Adrenal gland (tissue), 5 donors: ENCODE measurements around the gene TIMM8A.

ENCODE experiments used
- CTCF ChIP-seq, 6 experiments: fragments of 450-650 bp in 4 of 6; fragments of 200-600 bp in 2 of 6; sonication (generic) in 1 of 6; IDR thresholded peaks; 1 replicate in 5 of 6; 2 replicates in 1 of 6; pipeline versions ENCODE4 v1.5.1 to v1.8.0; 2016 to 2021; ENCODE audit warnings: antibody characterized with exemption in 6 of 6, mild to moderate bottlenecking in 2 of 6, moderate library complexity in 1 of 6
- POLR2A ChIP-seq, 2 donors: fragments of 450-650 bp; IDR thresholded peaks; one replicate each; pipeline ENCODE4 v1.6.1; 2017; ENCODE audit warnings: antibody characterized with exemption in 2 of 2, mild to moderate bottlenecking in 2 of 2, moderate library complexity in 1 of 2
- donor health status: DM: no; HTN: no; CAD: no.

DNA sequence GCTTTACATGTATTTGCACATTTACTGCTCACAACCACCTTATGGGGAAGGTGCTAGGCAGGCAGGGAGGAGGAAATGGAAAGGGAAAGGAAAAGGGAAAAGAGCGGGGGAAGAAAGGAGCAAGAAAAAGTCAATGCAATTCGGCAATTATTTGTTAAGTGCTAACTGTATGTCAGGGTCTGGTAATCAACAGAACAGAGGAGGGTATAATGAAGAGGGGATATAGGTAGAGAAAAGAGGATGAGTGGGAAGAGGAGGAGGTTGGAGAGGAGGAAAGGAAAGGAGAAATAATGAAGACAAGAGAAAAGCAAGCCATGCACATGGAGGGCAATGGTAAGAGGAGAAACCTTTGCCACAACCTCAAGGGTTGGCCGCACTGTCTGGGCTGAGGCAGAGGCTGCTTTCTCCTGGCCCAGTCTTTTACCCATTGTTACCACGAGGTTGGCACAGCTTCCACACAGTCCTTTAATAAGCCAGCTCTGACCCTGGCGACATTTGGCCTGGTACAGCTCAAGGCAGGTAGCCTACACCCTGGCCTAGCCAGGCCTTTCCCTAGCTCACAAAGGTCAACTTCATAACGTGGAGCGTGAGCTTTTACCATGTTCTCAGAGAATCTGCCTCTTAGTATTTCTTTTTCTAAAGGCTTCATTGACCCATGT is 36.6 kb upstream of the TIMM8A start:
- TF ChIP-seq CTCF (IDR thresholded peaks at IDR 0.05) (no peak), POLR2A (IDR thresholded peaks at IDR 0.05) (no peak)
